ENCODE results near the gene UST. TPM values are rescaled to one million over a fixed set of nuclear protein-coding genes. Genes with fewer than 3 reads are reported as not detected.

The UST gene
- total RNA-seq, 2 experiments from 2014 or later: 1.4 to 4.1 TPM

GRCh38 chr6:148828047-148828446 is 81.2 kb downstream of the UST start:
- POLR2A ChIA-PET: no interaction called here
- CTCF ChIA-PET (ENCODE audit: unreplicated experiment): no interaction called here
- Histone ChIP-seq H3K9me2 (ENCODE audit: insufficient read depth, low read length) (no peaks in the 10 kb centered on the region), H3K4me2 (ENCODE audit: low read length) (no peak overlapping the region), H3K9me3 (ENCODE audit: low read length) (no peaks in the 10 kb centered on the region), H3K4me1 (ENCODE audit: insufficient read depth, low read length, poor library complexity, severe bottlenecking) (no peaks in the 10 kb centered on the region), H3K27ac (ENCODE audit: low read depth, low read length, poor library complexity, severe bottlenecking) (no peak overlapping the region), H3K79me2 (ENCODE audit: insufficient read depth, low read depth, low read length) (no peaks in the 10 kb centered on the region), H2AFZ (ENCODE audit: low read length) (no peak overlapping the region), H3K4me3 (ENCODE audit: low read depth, low read length, poor library complexity, severe bottlenecking) (no peak overlapping the region), H3K36me3 (ENCODE audit: insufficient read depth, low read length) (no peaks in the 10 kb centered on the region), H4K20me1 (ENCODE audit: insufficient read depth, low read length) (no peaks in the 10 kb centered on the region)
- DNase-seq (ENCODE audit: low spot score): no peak
- intact Hi-C loops (cut with micrococcal nuclease; ENCODE audit: unreplicated experiment): no loop called here
- no TSS peak for BruUV-seq (replicated peaks)
- TF ChIP-seq CTCF (conservative IDR thresholded peaks at IDR 0.05; ENCODE audit: low read length): no peak
- no peak for TF ChIP-seq EZH2phosphoT487 (IDR thresholded peaks at IDR 0.05; ENCODE audit: borderline replicate concordance, low read depth, low read length)

- no peak overlapping the region for H2AFZ ChIP-seq (ENCODE audit: low read length)
- intact Hi-C loops (cut with micrococcal nuclease; ENCODE audit: unreplicated experiment): no loop called here
- H3K9me3 ChIP-seq (ENCODE audit: low read length): no peaks in the 10 kb centered on the region
- POLR2A ChIA-PET: no interaction called here
- BruUV-seq (replicated peaks): no TSS peak
- no peaks in the 10 kb centered on the region for H3K79me2 ChIP-seq (ENCODE audit: insufficient read depth, low read depth, low read length)
- no peak for TF ChIP-seq EZH2phosphoT487 (IDR thresholded peaks at IDR 0.05; ENCODE audit: borderline replicate concordance, low read depth, low read length)
- TF ChIP-seq CTCF (conservative IDR thresholded peaks at IDR 0.05; ENCODE audit: low read length): no peak
- H4K20me1 ChIP-seq (ENCODE audit: insufficient read depth, low read length): no peaks in the 10 kb centered on the region
- H3K4me1 ChIP-seq (ENCODE audit: insufficient read depth, low read length, poor library complexity, severe bottlenecking): no peaks in the 10 kb centered on the region
- no peak overlapping the region for H3K4me3 ChIP-seq (ENCODE audit: low read depth, low read length, poor library complexity, severe bottlenecking)
- no peak overlapping the region for H3K27ac ChIP-seq (ENCODE audit: low read depth, low read length, poor library complexity, severe bottlenecking)
- CTCF ChIA-PET (ENCODE audit: unreplicated experiment): no interaction called here
- H3K9me2 ChIP-seq (ENCODE audit: insufficient read depth, low read length): no peaks in the 10 kb centered on the region; the same call in 1 of the 2 replicates
- DNase-seq (ENCODE audit: low spot score): no peak
- no peak overlapping the region for H3K4me2 ChIP-seq (ENCODE audit: low read length)
- no peaks in the 10 kb centered on the region for H3K36me3 ChIP-seq (ENCODE audit: insufficient read depth, low read length)
These were observed 82.7 kb downstream of the UST start for GRCh38 chr6:148829415-148830101.

- Histone ChIP-seq H2AFZ (ENCODE audit: low read length) (no peak overlapping the region), H3K4me3 (ENCODE audit: low read depth, low read length, poor library complexity, severe bottlenecking) (no peak overlapping the region), H3K36me3 (ENCODE audit: insufficient read depth, low read length) (no peaks in the 10 kb centered on the region), H4K20me1 (ENCODE audit: insufficient read depth, low read length) (no peaks in the 10 kb centered on the region), H3K79me2 (ENCODE audit: insufficient read depth, low read depth, low read length) (no peaks in the 10 kb centered on the region), H3K4me1 (ENCODE audit: insufficient read depth, low read length, poor library complexity, severe bottlenecking) (no peaks in the 10 kb centered on the region), H3K4me2 (ENCODE audit: low read length) (no peak overlapping the region), H3K9me3 (ENCODE audit: low read length) (no peaks in the 10 kb centered on the region), H3K27ac (ENCODE audit: low read depth, low read length, poor library complexity, severe bottlenecking) (no peak overlapping the region), H3K9me2 (ENCODE audit: insufficient read depth, low read length) (no peaks in the 10 kb centered on the region; the same call in 1 of the 2 replicates)
- no TSS peak for BruUV-seq (replicated peaks)
- POLR2A ChIA-PET: interaction anchor here (0.6 to 0.7 kb wide), 2 partner anchors 30 to 518 kb away, joined by 3 to 7 read pairs; no protein-coding TSS in a partner anchor
- no peak for TF ChIP-seq EZH2phosphoT487 (IDR thresholded peaks at IDR 0.05; ENCODE audit: borderline replicate concordance, low read depth, low read length)
- TF ChIP-seq CTCF (conservative IDR thresholded peaks at IDR 0.05; ENCODE audit: low read length): no peak
- DNase-seq (ENCODE audit: low spot score): no peak
- intact Hi-C loops (cut with micrococcal nuclease; ENCODE audit: unreplicated experiment): no loop called here
- CTCF ChIA-PET (ENCODE audit: unreplicated experiment): no interaction called here
These were observed 83.8 kb downstream of the UST start for GRCh38 chr6:148830614-148831013.

Data from OCI-LY7 (cell line).